BJ (cell line): ENCODE results near the gene CHMP2A. TPM values are rescaled to one million over a fixed set of nuclear protein-coding genes. Genes with fewer than 3 reads are reported as not detected.

Experiments
- CTCF ChIA-PET: fragments of 350-600 bp; formaldehyde crosslinking; extraction: SDS; loops from one replicate; lab custom pipeline; 2021; ENCODE audit warnings: antibody characterized with exemption, inconsistent platforms; lab: Yijun Ruan, JAX
- POLR2A ChIA-PET: fragments of 300-600 bp; sonication (Branson Sonifier 250); formaldehyde crosslinking; extraction: SDS; loops from one replicate; lab custom pipeline; 2021; ENCODE audit warnings: antibody characterized with exemption; lab: Charles Lee
- DNase-seq: peaks from one replicate; pipeline ENCODE4 v3.0.0-alpha.2; 2011; ENCODE audit warnings: low read depth
- H3K27me3 ChIP-seq: 2 replicates; pipeline ENCODE4 v1.6.0; 2011; ENCODE audit warnings: low read length; ENCODE audit not compliant: control insufficient read depth, insufficient read depth
- H3K36me3 ChIP-seq: 2 replicates; pipeline ENCODE4 v1.5.1; 2011; ENCODE audit warnings: low read length; ENCODE audit not compliant: control insufficient read depth, insufficient read depth
- H3K4me3 ChIP-seq: 2 replicates; pipeline ENCODE4 v1.5.1; 2011; ENCODE audit warnings: low read depth, mild to moderate bottlenecking, control low read depth, low read length
- polyA plus RNA-seq: library from polyadenylated mRNA; depleted of rRNA; stranded (reverse); fragments of >200 nt; gene quantifications from 2 replicates; pipeline ENCODE4 v1.2.3, GENCODE V29; 2011
- TF ChIP-seq, protein P1 (sequence below): IDR thresholded peaks from 2 replicates; pipeline ENCODE4 v1.5.1; 2011; ENCODE audit warnings: low read depth, mild to moderate bottlenecking, control low read depth, inconsistent platforms, low read length, moderate library complexity; ENCODE audit not compliant: insufficient read depth

Gene CHMP2A
- polyA plus RNA-seq, 1 experiment: 174 TPM

DNA sequence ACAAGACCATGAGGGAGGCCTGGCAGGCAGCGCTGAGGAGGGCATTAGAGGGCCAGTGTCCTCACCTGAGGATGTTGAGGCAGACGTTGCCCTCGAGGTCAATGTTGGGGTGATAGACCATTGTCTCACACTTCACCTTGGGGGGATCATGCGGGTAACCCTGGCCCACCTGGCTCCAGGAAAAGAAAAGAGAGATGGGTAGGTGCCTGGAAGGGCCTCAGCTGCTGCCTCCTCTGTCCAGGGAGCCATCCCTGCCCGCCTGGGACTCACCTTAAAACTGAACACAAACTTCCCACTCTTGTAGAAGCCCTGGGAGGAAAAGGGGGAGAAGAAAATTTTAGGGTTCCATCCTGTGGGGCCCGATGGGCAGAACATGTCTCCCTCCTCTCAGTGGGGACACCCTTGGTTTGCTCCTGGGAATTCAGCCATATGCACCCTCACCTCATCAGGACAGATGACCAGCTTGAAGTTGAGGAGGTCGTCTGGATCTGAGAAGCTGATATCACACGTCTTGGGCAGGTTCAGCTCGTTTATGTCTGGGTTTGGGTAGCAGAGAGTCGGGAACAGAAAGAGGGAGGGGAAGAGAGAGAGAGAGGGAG is 1.8 kb upstream of the CHMP2A start:
- TF ChIP-seq, protein P1, sequence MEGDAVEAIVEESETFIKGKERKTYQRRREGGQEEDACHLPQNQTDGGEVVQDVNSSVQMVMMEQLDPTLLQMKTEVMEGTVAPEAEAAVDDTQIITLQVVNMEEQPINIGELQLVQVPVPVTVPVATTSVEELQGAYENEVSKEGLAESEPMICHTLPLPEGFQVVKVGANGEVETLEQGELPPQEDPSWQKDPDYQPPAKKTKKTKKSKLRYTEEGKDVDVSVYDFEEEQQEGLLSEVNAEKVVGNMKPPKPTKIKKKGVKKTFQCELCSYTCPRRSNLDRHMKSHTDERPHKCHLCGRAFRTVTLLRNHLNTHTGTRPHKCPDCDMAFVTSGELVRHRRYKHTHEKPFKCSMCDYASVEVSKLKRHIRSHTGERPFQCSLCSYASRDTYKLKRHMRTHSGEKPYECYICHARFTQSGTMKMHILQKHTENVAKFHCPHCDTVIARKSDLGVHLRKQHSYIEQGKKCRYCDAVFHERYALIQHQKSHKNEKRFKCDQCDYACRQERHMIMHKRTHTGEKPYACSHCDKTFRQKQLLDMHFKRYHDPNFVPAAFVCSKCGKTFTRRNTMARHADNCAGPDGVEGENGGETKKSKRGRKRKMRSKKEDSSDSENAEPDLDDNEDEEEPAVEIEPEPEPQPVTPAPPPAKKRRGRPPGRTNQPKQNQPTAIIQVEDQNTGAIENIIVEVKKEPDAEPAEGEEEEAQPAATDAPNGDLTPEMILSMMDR: no peak
- POLR2A ChIA-PET: no interaction called here
- H3K36me3 ChIP-seq: peaks cover 18% of the 10 kb centered on the region
- peak overlapping the region; percentile 84 for H3K4me3 ChIP-seq
- no peaks in the 10 kb centered on the region for H3K27me3 ChIP-seq
- no peak for DNase-seq
- CTCF ChIA-PET: interaction anchor here (0.5 to 1.4 kb wide), 3 partner anchors 22 to 38 kb away, joined by 3 to 4 read pairs (median 4); partner anchors contain the start of gene ZBTB45

DNA sequence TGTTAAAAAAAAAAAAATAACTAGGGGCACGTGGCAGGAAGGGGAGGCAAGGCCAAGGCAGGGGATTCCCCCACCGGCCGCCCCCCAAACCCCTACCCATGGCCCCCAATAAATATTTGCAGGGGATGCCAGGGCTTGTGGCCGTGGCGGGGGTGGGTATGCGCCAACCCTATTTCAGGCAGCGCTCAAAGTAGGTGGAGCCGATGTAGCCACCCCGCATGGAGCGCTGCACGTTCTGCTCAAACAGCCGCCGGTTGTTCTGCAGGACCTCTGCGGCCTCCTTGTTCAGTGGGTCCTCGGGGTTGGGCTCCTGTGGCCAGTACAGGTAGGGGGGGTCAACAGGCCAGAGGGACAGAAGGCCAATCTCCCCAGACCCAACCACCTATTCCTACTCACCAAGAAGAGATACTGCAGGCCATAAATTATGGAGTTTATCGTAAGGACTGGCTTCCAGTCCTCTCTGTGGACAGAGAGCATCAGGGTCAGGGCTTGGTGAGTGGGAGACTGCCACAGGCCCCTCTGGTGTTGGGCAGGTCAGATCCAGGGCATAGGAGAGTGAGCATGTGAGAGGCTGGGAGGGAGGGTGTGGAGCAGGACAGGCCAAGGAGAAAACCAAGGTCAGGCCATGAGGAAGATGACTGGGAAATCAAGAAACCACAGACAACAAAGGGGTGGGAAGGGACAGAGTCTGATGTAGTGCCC is 1.2 kb upstream of the CHMP2A start:
- Histone ChIP-seq H3K4me3 (no peak overlapping the region), H3K36me3 (peaks cover 24% of the 10 kb centered on the region)
- POLR2A ChIA-PET: no interaction called here

DNA sequence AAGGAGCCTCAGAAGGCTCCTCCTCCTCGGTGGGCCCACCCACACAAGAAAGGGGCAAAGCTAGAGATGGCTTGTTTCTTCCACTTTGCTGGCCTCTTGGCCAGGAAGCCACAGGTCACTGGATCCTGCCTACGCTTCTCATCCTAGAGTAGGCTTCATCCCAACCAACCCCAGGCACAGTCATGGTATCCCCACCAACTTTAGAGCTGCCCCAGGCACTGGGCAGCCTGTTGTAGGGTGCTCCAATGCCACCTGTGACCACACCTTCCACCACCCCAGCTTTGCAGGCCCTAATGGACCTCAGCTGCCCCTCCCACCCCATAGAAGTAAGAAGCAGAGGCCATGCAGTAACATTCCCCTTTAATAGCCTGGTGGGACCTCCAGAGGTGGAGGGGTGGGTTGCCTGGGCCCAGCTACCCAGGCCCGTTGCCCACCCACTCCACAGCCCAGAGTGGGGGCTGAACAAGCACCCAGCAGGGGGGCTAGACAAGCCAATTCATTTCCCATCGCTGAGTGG is 522 bp upstream of the CHMP2A start:
- peaks cover 30% of the 10 kb centered on the region for H3K36me3 ChIP-seq
- H3K4me3 ChIP-seq: peak overlapping the region; percentile 71
- no peaks in the 10 kb centered on the region for H3K27me3 ChIP-seq
- DNase-seq: no peak
- ChIA-PET POLR2A (interaction anchor here (0.9 to 2.2 kb wide), 2 partner anchors 10 to 12 kb away, joined by 3 to 10 read pairs; partner anchors contain the start of gene TRIM28), CTCF (interaction anchor here (0.9 to 7.3 kb wide), 3 partner anchors 21 to 37 kb away, joined by 4 to 43 read pairs (median 7); partner anchors contain the start of gene ZBTB45)
- TF ChIP-seq, protein P1: no peak

More for the DNA sequence above, 1.2 kb upstream of the CHMP2A start:
- TF ChIP-seq, protein P1: no peak
- CTCF ChIA-PET: interaction anchor here (7.3 kb wide), 1 partner anchor 37 kb away, joined by 43 read pairs; the partner anchor contains the start of gene ZBTB45
- no peaks in the 10 kb centered on the region for H3K27me3 ChIP-seq
- no peak for DNase-seq

DNA sequence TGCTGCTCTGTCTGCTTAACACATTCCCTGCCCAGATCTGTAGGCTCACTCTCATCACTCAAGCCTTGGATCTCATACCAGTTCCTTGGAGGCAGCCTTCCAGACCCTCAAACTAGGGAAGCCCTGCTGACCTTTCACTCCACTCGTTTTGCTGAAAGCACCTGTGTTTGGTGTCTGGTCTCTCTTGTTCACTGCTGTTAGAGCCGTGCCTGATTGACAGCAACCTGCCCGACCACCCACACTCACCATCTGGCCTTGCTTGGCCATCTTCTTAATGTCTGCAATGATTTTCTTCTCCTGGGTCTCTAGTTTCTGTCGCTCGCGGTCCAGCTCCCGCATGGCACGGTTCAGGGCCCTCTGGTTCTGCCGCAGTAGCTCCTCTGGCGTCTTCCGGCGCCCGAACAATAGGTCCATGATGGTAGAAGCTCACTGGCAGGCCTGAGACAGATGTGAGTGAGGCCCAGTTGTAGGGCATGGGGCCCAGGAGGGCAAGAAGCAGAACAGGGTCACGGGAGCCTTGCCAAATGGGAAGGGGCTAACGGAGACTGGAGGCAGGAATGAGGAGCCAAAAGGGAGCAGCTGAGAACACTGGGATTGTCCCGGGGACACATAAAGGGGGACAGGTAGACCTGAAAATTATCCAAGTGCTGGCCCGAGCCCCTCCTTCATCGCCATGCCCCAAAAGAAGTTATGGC is 959 bp downstream of the CHMP2A start:
- Histone ChIP-seq H3K27me3 (no peaks in the 10 kb centered on the region), H3K36me3 (peaks cover 45% of the 10 kb centered on the region), H3K4me3 (peak overlapping the region; percentile 71)
- CTCF ChIA-PET: interaction anchor here (7.3 kb wide), 1 partner anchor 35 kb away, joined by 43 read pairs; the partner anchor contains the start of gene ZBTB45
- TF ChIP-seq, protein P1: no peak
- POLR2A ChIA-PET: interaction anchor here (2.2 kb wide), 1 partner anchor 10 kb away, joined by 10 read pairs; the partner anchor contains the start of gene TRIM28
- no peak for DNase-seq
